Esophagus mucosa (tissue), 1 donor: ENCODE measurements around the gene SGTA. TPM values are rescaled to one million over a fixed set of nuclear protein-coding genes. Genes with fewer than 3 reads are reported as not detected.

Experiments
- total RNA-seq: library from RNA; stranded (reverse); gene quantifications from one replicate; pipeline ENCODE4 v1.2.4, GENCODE V29; 2023
- donor health status: DM: yes; HTN: yes; CAD: no.

Gene SGTA
- total RNA-seq, 1 donor from 2014 or later: 32.4 TPM

Other genes starting within 250 kb of the SGTA start
- 0.68 TPM for gene GNG7, start 80.6 kb downstream of the SGTA start, total RNA-seq
- gene DIRAS1, start 61.9 kb downstream of the SGTA start, total RNA-seq: 1.00 TPM
- gene SLC39A3, start 43.3 kb downstream of the SGTA start, total RNA-seq: 21.0 TPM
- 50.3 TPM for gene THOP1, start 2.2 kb upstream of the SGTA start, total RNA-seq
- 2.7 TPM for gene ZNF554, start 36.6 kb upstream of the SGTA start, total RNA-seq
- 1.7 TPM for gene ZNF555, start 58.2 kb upstream of the SGTA start, total RNA-seq
- gene ZNF556, start 84.1 kb upstream of the SGTA start, total RNA-seq: 0.60 TPM
- gene ZNF57, start 117.7 kb upstream of the SGTA start, total RNA-seq: 4.7 TPM
- 2.4 TPM for gene ZNF77, start 161.7 kb upstream of the SGTA start, total RNA-seq
- gene TLE6, start 194.3 kb upstream of the SGTA start, total RNA-seq: 0.40 TPM
- 6.3 TPM for gene TLE2, start 246.0 kb upstream of the SGTA start, total RNA-seq